Endothelial cell of umbilical vein (primary cell): ENCODE data around the gene CUBN. TPM values are rescaled to one million over a fixed set of nuclear protein-coding genes. Genes with fewer than 3 reads are reported as not detected.

Source experiments
- BruUV-seq: library from RNA; stranded (reverse); fragments of 400-500 nt; replicated peaks from 2 replicates; lab custom pipeline; 2021; lab: Mats Ljungman, UMichigan
- CTCF ChIA-PET: fragments of 300-600, 350-600 bp; sonication (Branson Sonifier 250); formaldehyde crosslinking; loops from one replicate; lab custom pipeline; 2021; ENCODE audit warnings: antibody characterized with exemption, inconsistent platforms; lab: Charles Lee
- POLR2A ChIA-PET: fragments of 300-600, 350-600 bp; sonication (Branson Sonifier 250); formaldehyde crosslinking; loops from one replicate; lab custom pipeline; 2021; ENCODE audit warnings: antibody characterized with exemption, inconsistent platforms; lab: Charles Lee
- DNase-seq: peaks from one replicate; pipeline ENCODE4 v3.0.0-alpha.2; 2011; ENCODE audit warnings: low read depth, low spot score
- FAIRE-seq: peaks from 2 replicates; lab custom pipeline; 2011; peaks lifted over from hg19 to GRCh38; lab: Jason Lieb, UNC
- H2AFZ ChIP-seq: 2 replicates; pipeline ENCODE4 v1.6.0; 2012; ENCODE audit warnings: low read depth, low read length, control low read depth, inconsistent platforms
- H3K27ac ChIP-seq: 2 replicates; pipeline ENCODE4 v1.5.1; 2011; ENCODE audit warnings: low read depth, mild to moderate bottlenecking, control low read depth, low read length, moderate library complexity; ENCODE audit not compliant: insufficient read depth
- H3K27me3 ChIP-seq, 2 experiments: 2 replicates each; pipeline versions ENCODE4 v1.6.0 to v1.6.1; 2011; ENCODE audit warnings: low read length in 2 of 2, mixed read lengths in 1 of 2; ENCODE audit not compliant: control insufficient read depth in 2 of 2, insufficient read depth in 2 of 2
- H3K36me3 ChIP-seq, 2 experiments: 2 replicates in 1 of 2; 3 replicates in 1 of 2; pipeline ENCODE4 v1.5.1; 2011; ENCODE audit warnings: low read length in 2 of 2, mild to moderate bottlenecking in 1 of 2, moderate library complexity in 1 of 2; ENCODE audit not compliant: control insufficient read depth in 2 of 2, insufficient read depth in 2 of 2; ENCODE audit errors: extremely low read depth in 1 of 2
- H3K4me1 ChIP-seq: 3 replicates; pipeline ENCODE4 v1.5.1; 2011; ENCODE audit warnings: mild to moderate bottlenecking, low read length; ENCODE audit not compliant: control insufficient read depth, insufficient read depth; ENCODE audit errors: extremely low read depth
- H3K4me2 ChIP-seq: 2 replicates; pipeline ENCODE4 v1.6.1; 2011; ENCODE audit warnings: low read length, control low read depth, mixed read lengths; ENCODE audit not compliant: insufficient read depth
- H3K4me3 ChIP-seq, 3 experiments: fragments of 200-600 bp in 1 of 3; sonication (generic), shearing (Covaris generic) in 1 of 3; replicated peaks in 1 of 3; 2 replicates each; pipeline ENCODE4 v1.5.1; 2011 to 2016; ENCODE audit warnings: control low read depth in 3 of 3, low read length in 3 of 3, mild to moderate bottlenecking in 2 of 3, inconsistent platforms in 1 of 3, low read depth in 1 of 3, moderate library complexity in 1 of 3; ENCODE audit not compliant: insufficient read depth in 1 of 3
- H3K79me2 ChIP-seq: 2 replicates; pipeline ENCODE4 v1.6.0; 2012; ENCODE audit warnings: low read length, inconsistent platforms; ENCODE audit not compliant: control insufficient read depth, insufficient read depth
- H3K9ac ChIP-seq: replicated peaks from 2 replicates; pipeline ENCODE3; 2011; ENCODE audit warnings: low read length, control low read depth; ENCODE audit not compliant: insufficient read depth; ENCODE audit errors: extremely low read depth
- H3K9me1 ChIP-seq: replicated peaks from 3 replicates; pipeline ENCODE4 v1.6.0; 2011; ENCODE audit warnings: mild to moderate bottlenecking, low read length; ENCODE audit not compliant: control insufficient read depth, insufficient read depth; ENCODE audit errors: extremely low read depth
- H3K9me3 ChIP-seq: replicated peaks from 2 replicates; pipeline ENCODE4 v1.5.1; 2012; ENCODE audit warnings: low read length, inconsistent platforms; ENCODE audit not compliant: control insufficient read depth, insufficient read depth
- H4K20me1 ChIP-seq: replicated peaks from 2 replicates; pipeline ENCODE3; 2011; ENCODE audit warnings: mild to moderate bottlenecking, low read length; ENCODE audit not compliant: control insufficient read depth, insufficient read depth; ENCODE audit errors: extremely low read depth
- CTCF ChIP-seq, 2 donors: IDR thresholded peaks; 1 replicate in 1 of 2; 2 replicates in 1 of 2; pipeline ENCODE4 v1.5.1; 2011; ENCODE audit warnings: low read length in 2 of 2, mild to moderate bottlenecking in 2 of 2, moderate library complexity in 2 of 2, control low read depth in 1 of 2, inconsistent platforms in 1 of 2, low read depth in 1 of 2; ENCODE audit not compliant: insufficient read depth in 1 of 2; ENCODE audit errors: extremely low read depth in 1 of 2
- EZH2 ChIP-seq: IDR thresholded peaks from 2 replicates; pipeline ENCODE4 v1.6.1; 2012; ENCODE audit warnings: borderline replicate concordance, low read depth, mild to moderate bottlenecking, moderate library complexity, low read length, inconsistent platforms; ENCODE audit not compliant: severe bottlenecking
- FOS ChIP-seq: IDR thresholded peaks from 2 replicates; pipeline ENCODE4 v1.6.1; 2011; ENCODE audit warnings: mild to moderate bottlenecking, low read length, moderate library complexity, borderline replicate concordance; ENCODE audit not compliant: insufficient read depth
- GATA2 ChIP-seq: IDR thresholded peaks from 2 replicates; pipeline ENCODE4 v1.7.0; 2011; ENCODE audit warnings: low read depth, mild to moderate bottlenecking, moderate library complexity, mixed read lengths, low read length; ENCODE audit not compliant: insufficient read length, insufficient read depth
- JUN ChIP-seq: IDR thresholded peaks from 2 replicates; pipeline ENCODE4 v1.6.1; 2011; ENCODE audit warnings: borderline replicate concordance, low read depth; ENCODE audit not compliant: insufficient read length, insufficient read depth
- MAX ChIP-seq: IDR thresholded peaks from 2 replicates; pipeline ENCODE4 v1.6.1; 2011; ENCODE audit not compliant: insufficient read depth, insufficient read length
- MYC ChIP-seq: IDR thresholded peaks from one replicate; pipeline ENCODE4 v1.6.1; 2011; ENCODE audit warnings: mild to moderate bottlenecking, low read depth, low read length
- POLR2A ChIP-seq: IDR thresholded peaks from 2 replicates; pipeline ENCODE4 v1.6.1; 2012; ENCODE audit warnings: low read depth, mild to moderate bottlenecking, control low read depth, low read length
- POLR2AphosphoS5 ChIP-seq: IDR thresholded peaks from 2 replicates; pipeline ENCODE4 v1.6.1; 2012; ENCODE audit warnings: low read depth, mild to moderate bottlenecking, control low read depth, low read length, moderate library complexity; ENCODE audit not compliant: insufficient read depth
- dilution Hi-C: fragments of 300-500 bp; cut with MboI; formaldehyde crosslinking; loops from one replicate; pipeline ENCODE4 v1.15.0; 2019; ENCODE audit warnings: low sequenced_read_pairs; ENCODE audit not compliant: extremely low pct_ligation_motif_present
- intact Hi-C: fragments of 100-400 bp; cut with micrococcal nuclease; formaldehyde crosslinking; loops from one replicate; pipeline ENCODE4 v1.10.0; 2022
- polyA plus RNA-seq, 4 experiments: library from polyadenylated mRNA; depleted of rRNA in 3 of 4; stranded (reverse) in 3 of 4; unstranded in 1 of 4; fragments of >200 nt; gene quantifications; 2 replicates each; pipeline versions ENCODE4 v1.2.1 to v1.2.3, GENCODE V29; 2011 to 2012; ENCODE audit warnings: missing spikeins in 1 of 4
- total RNA-seq: library from RNA; stranded (reverse); gene quantifications from 2 replicates; pipeline ENCODE4 v1.2.3, GENCODE V29; 2021

The CUBN gene
- total and polyA plus RNA-seq, 2 donors (not counting 3 experiments of a cell fraction or from before 2014, with no cell fraction given) = 2.7 to 4.6 TPM

- Histone ChIP-seq H3K9ac (no peak overlapping the region), H3K4me3 (no peak overlapping the region), H3K9me3 (no peaks in the 10 kb centered on the region), H3K79me2 (no peaks in the 10 kb centered on the region), H3K4me1 (peaks cover 20% of the 10 kb centered on the region), H2AFZ (no peak overlapping the region), H3K4me2 (no peak overlapping the region), H3K27ac (no peak overlapping the region), H3K9me1 (no peaks in the 10 kb centered on the region), H3K36me3 (no peaks in the 10 kb centered on the region), H3K27me3 (no peaks in the 10 kb centered on the region), H4K20me1 (no peaks in the 10 kb centered on the region)
- ChIA-PET POLR2A (no interaction called here), CTCF (no interaction called here)
- dilution Hi-C loops = no loop called here
- no TSS peak for BruUV-seq
- DNase-seq (peak; percentile 46), FAIRE-seq (no peak)
- intact Hi-C loops = loop anchor here (2.0 kb wide), 2 partner anchors 39 to 115 kb away; partner anchors contain the start of gene VIM
- no peak for TF ChIP-seq MYC
- TF ChIP-seq POLR2A = no peak
- TF ChIP-seq GATA2 = no peak
- TF ChIP-seq EZH2 = no peak
- TF ChIP-seq JUN = no peak
These were observed 15.6 kb downstream of the CUBN start for GRCh38 chr10:17113889-17114540.

- Histone ChIP-seq H4K20me1 (no peaks in the 10 kb centered on the region), H3K4me2 (no peak overlapping the region), H3K27ac (no peak overlapping the region), H3K36me3 (no peaks in the 10 kb centered on the region), H3K9me3 (no peaks in the 10 kb centered on the region), H3K9me1 (no peaks in the 10 kb centered on the region), H2AFZ (no peak overlapping the region), H3K4me3 (no peak overlapping the region), H3K9ac (no peak overlapping the region), H3K27me3 (no peaks in the 10 kb centered on the region), H3K4me1 (peaks cover 20% of the 10 kb centered on the region), H3K79me2 (no peaks in the 10 kb centered on the region)
- no TSS peak for BruUV-seq
- no peak for FAIRE-seq
- TF ChIP-seq EZH2 = no peak
- no peak for TF ChIP-seq FOS
- no peak for TF ChIP-seq MYC
- no peak for TF ChIP-seq GATA2
- TF ChIP-seq POLR2AphosphoS5 = no peak
- TF ChIP-seq MAX = no peak
- TF ChIP-seq CTCF (IDR thresholded peaks at IDR 0.05; ENCODE audit: extremely low read depth in 1 of 2, insufficient read depth in 1 of 2, low read depth in 1 of 2, low read length in 2 of 2) = no peak
- TF ChIP-seq POLR2A = no peak
- no peak for TF ChIP-seq JUN
- DNase-seq = no peak
- CTCF ChIA-PET = no interaction called here
- POLR2A ChIA-PET = no interaction called here
- intact Hi-C loops = no loop called here
- dilution Hi-C loops = no loop called here
These were observed 16.3 kb downstream of the CUBN start for GRCh38 chr10:17113346-17113745.
